ENCODE measurements around the gene NPIPB2.

The NPIPB2 gene

DNA sequence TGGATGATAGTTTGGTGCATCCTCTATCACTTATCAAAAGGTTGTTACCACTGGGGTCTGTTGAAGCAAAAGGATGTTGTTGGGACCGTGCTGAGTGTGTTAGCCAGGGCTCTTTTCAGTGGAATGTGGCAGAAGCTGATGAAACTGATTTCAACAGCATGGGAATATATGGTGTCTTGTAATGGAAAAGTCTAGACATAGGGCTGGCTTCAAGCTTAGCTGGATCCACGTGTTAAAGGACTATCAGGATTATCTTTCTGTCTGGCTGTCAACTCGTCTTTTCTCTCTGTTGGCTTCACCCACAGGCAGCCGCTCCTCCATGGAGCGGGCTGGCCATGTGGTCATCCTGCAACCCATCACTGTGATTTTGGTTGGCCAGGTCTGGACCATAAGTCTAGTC, 43.4 kb upstream of the NPIPB2 start:
- Histone ChIP-seq H2BK12ac (ENCODE audit: low read length in 2 of 2) (no peak overlapping the region), H2AK5ac (ENCODE audit: low read length, severe bottlenecking) (no peak overlapping the region), H3K14ac (ENCODE audit: low read length in 2 of 2) (no peak overlapping the region), H3K4me2 (ENCODE audit: low read length, poor library complexity, severe bottlenecking) (no peak overlapping the region), H3K4ac (ENCODE audit: low read depth in 1 of 2, low read length in 2 of 2) (no peak overlapping the region), H3K27ac (ENCODE audit: low read length, poor library complexity, severe bottlenecking) (no peak overlapping the region), H4K91ac (ENCODE audit: low read length) (no peak overlapping the region), H3K4me1 (ENCODE audit: control insufficient read depth, insufficient read depth, low read depth, low read length) (peaks cover 16% of the 10 kb centered on the region), H3K36me3 (ENCODE audit: control insufficient read depth in 1 of 2, insufficient read depth in 2 of 2, low read depth in 1 of 2, low read length in 2 of 2) (peaks cover 0 to 11% of the 10 kb centered on the region in 2 experiments), H3K9me3 (ENCODE audit: control insufficient read depth, low read length) (no peaks in the 10 kb centered on the region), H3K9ac (ENCODE audit: low read length) (no peak overlapping the region), H2AFZ (ENCODE audit: low read depth, low read length) (no peak overlapping the region), H2BK15ac (ENCODE audit: low read depth, poor library complexity, severe bottlenecking) (no peak overlapping the region), H3K18ac (ENCODE audit: low read depth in 1 of 2, low read length in 2 of 2) (no peak overlapping the region), H2BK5ac (ENCODE audit: low read depth, low read length, poor library complexity, severe bottlenecking) (no peak overlapping the region), H3K4me3 (ENCODE audit: insufficient read depth in 1 of 2, low read depth in 1 of 2, low read length in 2 of 2) (no peak overlapping the region), H3K27me3 (ENCODE audit: control insufficient read depth in 1 of 2, insufficient read depth in 1 of 2, low read length in 2 of 2) (no peaks in the 10 kb centered on the region), H2BK120ac (ENCODE audit: low read depth, low read length) (no peak overlapping the region), H3K23ac (ENCODE audit: low read length in 2 of 2) (no peak overlapping the region), H3K79me1 (replicated peaks; ENCODE audit: low read length, poor library complexity, severe bottlenecking) (peaks cover 31% of the 10 kb centered on the region), H4K8ac (ENCODE audit: low read length) (no peak overlapping the region)
- peak; percentile 43 for DNase-seq
- WGBS = 69% methylated on average over 5 of the region's 5 CpGs

DNA sequence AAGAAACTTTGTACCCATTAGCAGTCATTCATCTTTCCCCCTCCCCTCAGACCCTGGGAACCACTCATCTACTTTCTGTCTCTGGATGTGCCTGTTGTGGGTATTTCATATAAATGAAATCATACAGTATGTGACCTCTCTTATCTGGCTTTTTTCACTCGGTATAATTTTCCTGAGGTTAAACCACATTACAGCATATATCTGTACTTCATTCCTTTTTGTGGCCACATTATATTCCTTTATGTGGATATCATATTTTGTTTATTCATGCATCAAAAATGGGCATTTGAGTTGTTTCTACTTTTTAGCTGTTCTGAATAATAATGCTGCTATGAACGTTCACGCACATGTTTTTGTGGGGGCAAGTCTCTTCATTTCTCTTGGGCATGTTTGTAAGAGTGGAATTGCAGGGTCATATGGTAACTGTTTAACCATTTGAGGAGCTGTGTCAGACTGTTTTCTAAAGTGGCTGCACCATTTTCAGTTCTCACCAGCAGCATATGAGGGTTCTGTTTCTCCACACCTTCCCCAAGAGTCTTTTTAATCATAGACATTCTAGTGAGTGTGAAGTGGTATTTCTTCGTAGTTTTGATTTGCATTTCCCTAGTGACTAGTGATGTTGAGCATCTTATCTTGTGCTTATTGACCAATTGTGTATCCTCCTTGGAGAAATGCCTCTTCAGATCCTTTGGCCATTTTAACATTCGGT, 38.4 kb upstream of the NPIPB2 start:
- H2BK15ac ChIP-seq (ENCODE audit: low read depth, poor library complexity, severe bottlenecking) = no peak overlapping the region

DNA sequence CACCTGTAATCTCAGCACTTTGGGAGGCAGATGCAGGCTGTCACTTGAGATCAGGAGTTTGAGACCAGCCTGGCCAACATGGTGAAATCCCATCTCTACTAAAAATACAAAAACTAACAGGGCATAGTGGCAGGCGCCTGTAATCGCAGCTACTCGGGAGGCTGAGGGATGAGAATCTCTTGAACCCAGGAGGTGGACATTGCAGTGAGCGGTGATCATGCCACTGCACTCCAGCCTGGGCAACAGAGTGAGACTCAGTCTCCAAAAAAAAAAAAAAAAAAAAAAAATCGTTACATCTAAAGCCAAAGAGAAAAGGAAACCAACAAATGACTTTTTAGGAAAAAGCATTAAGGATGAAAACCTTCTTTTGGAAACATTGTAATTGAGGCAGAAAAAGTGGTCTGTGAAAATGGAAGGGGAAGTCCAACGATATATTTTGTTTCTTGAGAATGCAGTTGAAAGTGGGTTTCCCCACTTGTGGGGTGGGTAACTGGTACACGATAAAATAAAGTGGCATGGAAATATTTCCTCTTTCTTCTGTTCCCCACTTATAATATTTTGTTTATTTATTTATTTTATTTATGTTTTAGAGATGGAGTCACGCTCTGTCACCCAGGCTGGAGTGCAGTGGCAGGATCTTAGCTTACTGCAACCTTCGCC, 37.3 kb upstream of the NPIPB2 start:
- H3K14ac ChIP-seq (ENCODE audit: low read length in 2 of 2) = no peak overlapping the region
- H3K23ac ChIP-seq (ENCODE audit: low read length in 2 of 2) = no peak overlapping the region
- no peak overlapping the region for H3K4ac ChIP-seq (ENCODE audit: low read depth in 1 of 2, low read length in 2 of 2)
- no peak overlapping the region for H2BK12ac ChIP-seq (ENCODE audit: low read length in 2 of 2)
- H3K9ac ChIP-seq (ENCODE audit: low read length) = no peak overlapping the region
- no peak overlapping the region for H3K27ac ChIP-seq (ENCODE audit: low read length, poor library complexity, severe bottlenecking)
- H3K4me2 ChIP-seq (ENCODE audit: low read length, poor library complexity, severe bottlenecking) = no peak overlapping the region
- no peak overlapping the region for H2AK5ac ChIP-seq (ENCODE audit: low read length, severe bottlenecking)
- DNase-seq = no peak
- no peak overlapping the region for H3K4me3 ChIP-seq (ENCODE audit: insufficient read depth in 1 of 2, low read depth in 1 of 2, low read length in 2 of 2)
- no peak overlapping the region for H3K18ac ChIP-seq (ENCODE audit: low read depth in 1 of 2, low read length in 2 of 2)
- no peak overlapping the region for H2AFZ ChIP-seq (ENCODE audit: low read depth, low read length)
- no peak overlapping the region for H4K91ac ChIP-seq (ENCODE audit: low read length)
- H2BK120ac ChIP-seq (ENCODE audit: low read depth, low read length) = no peak overlapping the region
- no peak overlapping the region for H2BK15ac ChIP-seq (ENCODE audit: low read depth, poor library complexity, severe bottlenecking)
- no peak overlapping the region for H2BK5ac ChIP-seq (ENCODE audit: low read depth, low read length, poor library complexity, severe bottlenecking)
- H3K36me3 ChIP-seq (ENCODE audit: control insufficient read depth in 1 of 2, insufficient read depth in 2 of 2, low read depth in 1 of 2, low read length in 2 of 2) = peaks cover 0 to 7% of the 10 kb centered on the region in 2 experiments
- H3K79me1 ChIP-seq (replicated peaks; ENCODE audit: low read length, poor library complexity, severe bottlenecking) = peaks cover 32% of the 10 kb centered on the region
- no peaks in the 10 kb centered on the region for H3K9me3 ChIP-seq (ENCODE audit: control insufficient read depth, low read length)
- H3K27me3 ChIP-seq (ENCODE audit: control insufficient read depth in 1 of 2, insufficient read depth in 1 of 2, low read length in 2 of 2) = no peaks in the 10 kb centered on the region
- peaks cover 16% of the 10 kb centered on the region for H3K4me1 ChIP-seq (ENCODE audit: control insufficient read depth, insufficient read depth, low read depth, low read length)
- 95% methylated on average over 7 of the region's 9 CpGs for WGBS
- no peak overlapping the region for H4K8ac ChIP-seq (ENCODE audit: low read length)

More for the DNA sequence above, 38.4 kb upstream of the NPIPB2 start:
- H3K27me3 ChIP-seq (ENCODE audit: control insufficient read depth in 1 of 2, insufficient read depth in 1 of 2, low read length in 2 of 2) = no peaks in the 10 kb centered on the region
- no peak overlapping the region for H3K4ac ChIP-seq (ENCODE audit: low read depth in 1 of 2, low read length in 2 of 2)
- no peak overlapping the region for H3K27ac ChIP-seq (ENCODE audit: low read length, poor library complexity, severe bottlenecking)
- H2BK120ac ChIP-seq (ENCODE audit: low read depth, low read length) = no peak overlapping the region
- H2BK5ac ChIP-seq (ENCODE audit: low read depth, low read length, poor library complexity, severe bottlenecking) = no peak overlapping the region
- peaks cover 18% of the 10 kb centered on the region for H3K4me1 ChIP-seq (ENCODE audit: control insufficient read depth, insufficient read depth, low read depth, low read length)
- H3K18ac ChIP-seq (ENCODE audit: low read depth in 1 of 2, low read length in 2 of 2) = no peak overlapping the region
- no peak overlapping the region for H2AK5ac ChIP-seq (ENCODE audit: low read length, severe bottlenecking)
- 95% methylated on average over 3 of the region's 5 CpGs for WGBS
- H3K4me3 ChIP-seq (ENCODE audit: insufficient read depth in 1 of 2, low read depth in 1 of 2, low read length in 2 of 2) = no peak overlapping the region
- no peak overlapping the region for H4K8ac ChIP-seq (ENCODE audit: low read length)
- H2BK12ac ChIP-seq (ENCODE audit: low read length in 2 of 2) = no peak overlapping the region
- H3K9me3 ChIP-seq (ENCODE audit: control insufficient read depth, low read length) = no peaks in the 10 kb centered on the region
- peaks cover 0 to 10% of the 10 kb centered on the region in 2 experiments for H3K36me3 ChIP-seq (ENCODE audit: control insufficient read depth in 1 of 2, insufficient read depth in 2 of 2, low read depth in 1 of 2, low read length in 2 of 2)
- peak overlapping the region; percentile 7 for H3K9ac ChIP-seq (ENCODE audit: low read length)
- no peak overlapping the region for H2AFZ ChIP-seq (ENCODE audit: low read depth, low read length)
- DNase-seq = no peak
- no peak overlapping the region for H3K23ac ChIP-seq (ENCODE audit: low read length in 2 of 2)
- H3K14ac ChIP-seq (ENCODE audit: low read length in 2 of 2) = no peak overlapping the region
- no peak overlapping the region for H4K91ac ChIP-seq (ENCODE audit: low read length)
- H3K4me2 ChIP-seq (ENCODE audit: low read length, poor library complexity, severe bottlenecking) = no peak overlapping the region
- H3K79me1 ChIP-seq (replicated peaks; ENCODE audit: low read length, poor library complexity, severe bottlenecking) = peaks cover 31% of the 10 kb centered on the region

DNA sequence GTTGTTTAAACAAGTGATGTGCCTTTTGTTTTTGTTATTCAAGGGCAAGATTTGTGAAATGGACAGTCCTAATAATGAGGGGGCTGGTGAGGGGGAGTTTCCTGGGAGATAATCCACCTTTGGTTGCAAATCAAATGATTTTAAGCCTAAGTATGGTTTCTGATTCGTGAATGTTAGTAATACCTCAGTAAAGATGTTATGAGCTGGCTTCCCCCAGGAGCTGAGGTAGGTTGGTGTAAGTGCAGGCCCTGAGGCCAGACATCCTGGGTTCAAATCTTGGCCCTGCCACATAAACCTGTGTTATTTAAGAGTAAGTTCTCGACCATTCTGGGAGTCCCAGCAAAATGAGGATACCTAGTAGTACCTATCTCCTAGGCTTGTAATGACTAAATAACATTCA, 36.2 kb upstream of the NPIPB2 start:
- Histone ChIP-seq H2BK5ac (ENCODE audit: low read depth, low read length, poor library complexity, severe bottlenecking) (no peak overlapping the region), H3K9ac (ENCODE audit: low read length) (peak overlapping the region; percentile 92), H3K4ac (ENCODE audit: low read depth in 1 of 2, low read length in 2 of 2) (no peak overlapping the region), H2BK15ac (ENCODE audit: low read depth, poor library complexity, severe bottlenecking) (no peak overlapping the region), H3K14ac (ENCODE audit: low read length in 2 of 2) (no peak overlapping the region), H3K27ac (ENCODE audit: low read length, poor library complexity, severe bottlenecking) (no peak overlapping the region), H2BK12ac (ENCODE audit: low read length in 2 of 2) (no peak overlapping the region), H3K9me3 (ENCODE audit: control insufficient read depth, low read length) (no peaks in the 10 kb centered on the region), H3K4me3 (ENCODE audit: insufficient read depth in 1 of 2, low read depth in 1 of 2, low read length in 2 of 2) (peak overlapping the region in 1 of 2 experiments; percentile 95), H3K4me2 (ENCODE audit: low read length, poor library complexity, severe bottlenecking) (no peak overlapping the region), H3K23ac (ENCODE audit: low read length in 2 of 2) (peak overlapping the region in 1 of 2 experiments; percentile 50), H2BK120ac (ENCODE audit: low read depth, low read length) (no peak overlapping the region), H4K91ac (ENCODE audit: low read length) (no peak overlapping the region), H3K79me1 (replicated peaks; ENCODE audit: low read length, poor library complexity, severe bottlenecking) (peaks cover 28% of the 10 kb centered on the region), H4K8ac (ENCODE audit: low read length) (peak overlapping the region; percentile 4), H3K4me1 (ENCODE audit: control insufficient read depth, insufficient read depth, low read depth, low read length) (peaks cover 15% of the 10 kb centered on the region), H3K36me3 (ENCODE audit: control insufficient read depth in 1 of 2, insufficient read depth in 2 of 2, low read depth in 1 of 2, low read length in 2 of 2) (peaks cover 0 to 11% of the 10 kb centered on the region in 2 experiments), H3K27me3 (ENCODE audit: control insufficient read depth in 1 of 2, insufficient read depth in 1 of 2, low read length in 2 of 2) (no peaks in the 10 kb centered on the region), H3K18ac (ENCODE audit: low read depth in 1 of 2, low read length in 2 of 2) (no peak overlapping the region), H2AK5ac (ENCODE audit: low read length, severe bottlenecking) (no peak overlapping the region), H2AFZ (ENCODE audit: low read depth, low read length) (no peak overlapping the region)
- WGBS = 93% methylated on average over 1 of the region's 2 CpGs
- no peak for DNase-seq

Data from mesenchymal stem cell (in vitro differentiated cells and primary cell).